K562 (cell line): Measurements from ENCODE around the gene PRUNE1. TPM values are rescaled to one million over a fixed set of nuclear protein-coding genes. Genes with fewer than 3 reads are reported as not detected.

ENCODE experiments used
- BCL6 ChIP-seq: fragments of 250-450 bp; sonication (Bioruptor Pico); IDR thresholded peaks from 2 replicates; pipeline ENCODE4 v1.4.0; 2020
- BRD9 ChIP-seq: fragments of 450-650 bp; IDR thresholded peaks from 2 replicates; pipeline ENCODE4 v1.6.1; 2018; ENCODE audit warnings: low read depth; ENCODE audit not compliant: partially characterized antibody
- HDAC1 ChIP-seq, 2 experiments: fragments of 450-650 bp; IDR thresholded peaks; 2 replicates each; pipeline ENCODE4 v1.6.1; 2016 to 2017; ENCODE audit warnings: inconsistent platforms in 1 of 2, mild to moderate bottlenecking in 1 of 2, moderate library complexity in 1 of 2
- MYBL2 ChIP-seq, 2 experiments: fragments of 450-650 bp in 1 of 2; sonication (generic) in 1 of 2; formaldehyde crosslinking in 1 of 2; IDR thresholded peaks; 2 replicates each; pipeline versions ENCODE4 v1.6.1 to v1.8.1; 2017 to 2022; ENCODE audit warnings: borderline replicate concordance in 1 of 2, inconsistent platforms in 1 of 2, low read depth in 1 of 2, mild to moderate bottlenecking in 1 of 2, missing genetic modification reagents in 1 of 2, moderate library complexity in 1 of 2
- ZC3H11A ChIP-seq: IDR thresholded peaks from 2 replicates; pipeline ENCODE4 v1.6.1; 2012; ENCODE audit warnings: low read depth, low read length, improper control_type of control experiment
- polyA plus RNA-seq, 8 experiments: library from polyadenylated mRNA; depleted of rRNA in 4 of 8; stranded (reverse) in 5 of 8; unstranded in 3 of 8; fragments of >200 nt; fragmentation: Nextera tagmentation in 2 of 8; fragmentation: Illumina TruSeq in 1 of 8; extraction: Ambion mirVana in 2 of 8; extraction: Trizol in 1 of 8; gene quantifications; 2 replicates each; pipeline versions ENCODE4 v1.2.1 to v1.2.3, GENCODE V29; 2011 to 2014; ENCODE audit warnings: inconsistent platforms in 1 of 8, missing spikeins in 1 of 8
- total RNA-seq, 7 experiments: library from RNA; depleted of rRNA in 6 of 7; stranded (reverse); fragments of >200 nt in 6 of 7; fragmentation: Illumina TruSeq in 2 of 7; extraction: Trizol in 2 of 7; gene quantifications; 2 replicates each; pipeline versions ENCODE4 v1.2.1 to v1.2.3, GENCODE V29; 2011 to 2021; ENCODE audit warnings: low replicate concordance in 1 of 7
- TF ChIP-seq, protein P1 (sequence below): sonication (generic); formaldehyde crosslinking; IDR thresholded peaks from 2 replicates; pipeline ENCODE4 v1.8.0; 2023; ENCODE audit warnings: mild to moderate bottlenecking, missing genetic modification reagents
- TF ChIP-seq, protein P2 (sequence below), 2 experiments: IDR thresholded peaks in 1 of 2; conservative IDR thresholded peaks in 1 of 2; 2 replicates each; pipeline ENCODE4 v1.6.1; 2016; ENCODE audit warnings: low read depth in 2 of 2, mild to moderate bottlenecking in 1 of 2, missing compliant biosample characterization in 1 of 2, missing genetic modification characterization in 1 of 2, moderate library complexity in 1 of 2
- TF ChIP-seq, protein P3 (sequence below): fragments of 450-650 bp; IDR thresholded peaks from 2 replicates; pipeline ENCODE4 v1.6.1; 2016; ENCODE audit warnings: mild to moderate bottlenecking
- TF ChIP-seq, protein P4 (sequence below): fragments of 450-650 bp; formaldehyde crosslinking; IDR thresholded peaks from 2 replicates; pipeline ENCODE4 v1.4.0; 2020; ENCODE audit warnings: mild to moderate bottlenecking, mixed read lengths
- TF ChIP-seq, protein P5 (sequence below), 2 experiments: fragments of 450-650 bp; IDR thresholded peaks; 2 replicates each; pipeline ENCODE4 v1.6.1; 2018; ENCODE audit warnings: mild to moderate bottlenecking in 2 of 2, low read depth in 1 of 2; ENCODE audit not compliant: partially characterized antibody in 2 of 2

Gene PRUNE1
- total and polyA plus RNA-seq, 9 of the 15 experiments (the other 6 are each of a cell fraction or from before 2014, with no cell fraction given), result 16.7 to 48.3 (median 26.2) TPM

DNA sequence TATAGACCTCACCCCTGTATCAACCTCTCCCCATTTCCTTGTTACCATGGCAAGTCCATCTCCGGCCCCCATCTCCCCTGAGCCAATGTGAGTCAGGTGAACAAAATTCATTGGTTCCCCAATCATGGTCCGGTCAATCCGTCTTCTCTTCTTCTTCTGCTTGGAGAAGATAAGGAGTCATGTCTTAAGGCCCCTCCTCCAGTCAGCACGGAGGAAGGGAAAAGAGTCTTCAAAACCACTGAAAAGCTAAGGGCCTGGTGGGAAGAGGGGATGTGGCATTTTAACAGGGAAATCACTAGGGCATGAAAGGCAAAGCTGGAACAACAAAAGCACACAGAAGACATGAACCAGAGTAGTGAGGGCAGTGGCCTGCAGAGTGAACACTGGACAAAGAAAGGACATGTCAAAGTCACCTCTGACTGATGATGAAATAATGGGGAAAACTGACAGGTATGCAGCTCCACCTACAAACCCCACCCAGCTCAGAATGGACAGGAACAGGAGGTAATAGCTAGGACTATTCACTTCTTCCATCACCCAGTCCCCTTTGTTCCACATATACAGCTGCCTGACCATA, 46.8 kb downstream of the PRUNE1 start (continued):
- TF ChIP-seq, protein P1, sequence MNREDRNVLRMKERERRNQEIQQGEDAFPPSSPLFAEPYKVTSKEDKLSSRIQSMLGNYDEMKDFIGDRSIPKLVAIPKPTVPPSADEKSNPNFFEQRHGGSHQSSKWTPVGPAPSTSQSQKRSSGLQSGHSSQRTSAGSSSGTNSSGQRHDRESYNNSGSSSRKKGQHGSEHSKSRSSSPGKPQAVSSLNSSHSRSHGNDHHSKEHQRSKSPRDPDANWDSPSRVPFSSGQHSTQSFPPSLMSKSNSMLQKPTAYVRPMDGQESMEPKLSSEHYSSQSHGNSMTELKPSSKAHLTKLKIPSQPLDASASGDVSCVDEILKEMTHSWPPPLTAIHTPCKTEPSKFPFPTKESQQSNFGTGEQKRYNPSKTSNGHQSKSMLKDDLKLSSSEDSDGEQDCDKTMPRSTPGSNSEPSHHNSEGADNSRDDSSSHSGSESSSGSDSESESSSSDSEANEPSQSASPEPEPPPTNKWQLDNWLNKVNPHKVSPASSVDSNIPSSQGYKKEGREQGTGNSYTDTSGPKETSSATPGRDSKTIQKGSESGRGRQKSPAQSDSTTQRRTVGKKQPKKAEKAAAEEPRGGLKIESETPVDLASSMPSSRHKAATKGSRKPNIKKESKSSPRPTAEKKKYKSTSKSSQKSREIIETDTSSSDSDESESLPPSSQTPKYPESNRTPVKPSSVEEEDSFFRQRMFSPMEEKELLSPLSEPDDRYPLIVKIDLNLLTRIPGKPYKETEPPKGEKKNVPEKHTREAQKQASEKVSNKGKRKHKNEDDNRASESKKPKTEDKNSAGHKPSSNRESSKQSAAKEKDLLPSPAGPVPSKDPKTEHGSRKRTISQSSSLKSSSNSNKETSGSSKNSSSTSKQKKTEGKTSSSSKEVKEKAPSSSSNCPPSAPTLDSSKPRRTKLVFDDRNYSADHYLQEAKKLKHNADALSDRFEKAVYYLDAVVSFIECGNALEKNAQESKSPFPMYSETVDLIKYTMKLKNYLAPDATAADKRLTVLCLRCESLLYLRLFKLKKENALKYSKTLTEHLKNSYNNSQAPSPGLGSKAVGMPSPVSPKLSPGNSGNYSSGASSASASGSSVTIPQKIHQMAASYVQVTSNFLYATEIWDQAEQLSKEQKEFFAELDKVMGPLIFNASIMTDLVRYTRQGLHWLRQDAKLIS (CRISPR knock-in tag), result no peak
- TF ChIP-seq, protein P2, sequence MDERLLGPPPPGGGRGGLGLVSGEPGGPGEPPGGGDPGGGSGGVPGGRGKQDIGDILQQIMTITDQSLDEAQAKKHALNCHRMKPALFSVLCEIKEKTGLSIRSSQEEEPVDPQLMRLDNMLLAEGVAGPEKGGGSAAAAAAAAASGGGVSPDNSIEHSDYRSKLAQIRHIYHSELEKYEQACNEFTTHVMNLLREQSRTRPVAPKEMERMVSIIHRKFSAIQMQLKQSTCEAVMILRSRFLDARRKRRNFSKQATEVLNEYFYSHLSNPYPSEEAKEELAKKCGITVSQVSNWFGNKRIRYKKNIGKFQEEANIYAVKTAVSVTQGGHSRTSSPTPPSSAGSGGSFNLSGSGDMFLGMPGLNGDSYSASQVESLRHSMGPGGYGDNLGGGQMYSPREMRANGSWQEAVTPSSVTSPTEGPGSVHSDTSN (CRISPR knock-in tag; IDR thresholded peaks at IDR 0.05; ENCODE audit: low read depth), result no peak
- TF ChIP-seq, protein P2 (tag; conservative IDR thresholded peaks at IDR 0.05; ENCODE audit: low read depth), result peak; percentile 64
- TF ChIP-seq HDAC1 (IDR thresholded peaks at IDR 0.05) (peak in 1 of 2 experiments; percentile 88; a peak in 2 of 4 replicates), BCL6 (no peak), BRD9 (peak; percentile 34), MYBL2 (IDR thresholded peaks at IDR 0.05; ENCODE audit: low read depth) (no peak; the same call in 1 of the 2 replicates), MYBL2 (CRISPR knock-in tag; IDR thresholded peaks at IDR 0.05; ENCODE audit: borderline replicate concordance) (no peak), ZC3H11A (no peak)
- TF ChIP-seq, protein P3, sequence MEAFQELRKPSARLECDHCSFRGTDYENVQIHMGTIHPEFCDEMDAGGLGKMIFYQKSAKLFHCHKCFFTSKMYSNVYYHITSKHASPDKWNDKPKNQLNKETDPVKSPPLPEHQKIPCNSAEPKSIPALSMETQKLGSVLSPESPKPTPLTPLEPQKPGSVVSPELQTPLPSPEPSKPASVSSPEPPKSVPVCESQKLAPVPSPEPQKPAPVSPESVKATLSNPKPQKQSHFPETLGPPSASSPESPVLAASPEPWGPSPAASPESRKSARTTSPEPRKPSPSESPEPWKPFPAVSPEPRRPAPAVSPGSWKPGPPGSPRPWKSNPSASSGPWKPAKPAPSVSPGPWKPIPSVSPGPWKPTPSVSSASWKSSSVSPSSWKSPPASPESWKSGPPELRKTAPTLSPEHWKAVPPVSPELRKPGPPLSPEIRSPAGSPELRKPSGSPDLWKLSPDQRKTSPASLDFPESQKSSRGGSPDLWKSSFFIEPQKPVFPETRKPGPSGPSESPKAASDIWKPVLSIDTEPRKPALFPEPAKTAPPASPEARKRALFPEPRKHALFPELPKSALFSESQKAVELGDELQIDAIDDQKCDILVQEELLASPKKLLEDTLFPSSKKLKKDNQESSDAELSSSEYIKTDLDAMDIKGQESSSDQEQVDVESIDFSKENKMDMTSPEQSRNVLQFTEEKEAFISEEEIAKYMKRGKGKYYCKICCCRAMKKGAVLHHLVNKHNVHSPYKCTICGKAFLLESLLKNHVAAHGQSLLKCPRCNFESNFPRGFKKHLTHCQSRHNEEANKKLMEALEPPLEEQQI, result no peak
- TF ChIP-seq, protein P4, sequence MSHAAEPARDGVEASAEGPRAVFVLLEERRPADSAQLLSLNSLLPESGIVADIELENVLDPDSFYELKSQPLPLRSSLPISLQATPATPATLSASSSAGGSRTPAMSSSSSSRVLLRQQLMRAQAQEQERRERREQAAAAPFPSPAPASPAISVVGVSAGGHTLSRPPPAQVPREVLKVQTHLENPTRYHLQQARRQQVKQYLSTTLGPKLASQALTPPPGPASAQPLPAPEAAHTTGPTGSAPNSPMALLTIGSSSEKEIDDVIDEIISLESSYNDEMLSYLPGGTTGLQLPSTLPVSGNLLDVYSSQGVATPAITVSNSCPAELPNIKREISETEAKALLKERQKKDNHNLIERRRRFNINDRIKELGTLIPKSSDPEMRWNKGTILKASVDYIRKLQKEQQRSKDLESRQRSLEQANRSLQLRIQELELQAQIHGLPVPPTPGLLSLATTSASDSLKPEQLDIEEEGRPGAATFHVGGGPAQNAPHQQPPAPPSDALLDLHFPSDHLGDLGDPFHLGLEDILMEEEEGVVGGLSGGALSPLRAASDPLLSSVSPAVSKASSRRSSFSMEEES (CRISPR knock-in tag), result no peak
- TF ChIP-seq, protein P5, sequence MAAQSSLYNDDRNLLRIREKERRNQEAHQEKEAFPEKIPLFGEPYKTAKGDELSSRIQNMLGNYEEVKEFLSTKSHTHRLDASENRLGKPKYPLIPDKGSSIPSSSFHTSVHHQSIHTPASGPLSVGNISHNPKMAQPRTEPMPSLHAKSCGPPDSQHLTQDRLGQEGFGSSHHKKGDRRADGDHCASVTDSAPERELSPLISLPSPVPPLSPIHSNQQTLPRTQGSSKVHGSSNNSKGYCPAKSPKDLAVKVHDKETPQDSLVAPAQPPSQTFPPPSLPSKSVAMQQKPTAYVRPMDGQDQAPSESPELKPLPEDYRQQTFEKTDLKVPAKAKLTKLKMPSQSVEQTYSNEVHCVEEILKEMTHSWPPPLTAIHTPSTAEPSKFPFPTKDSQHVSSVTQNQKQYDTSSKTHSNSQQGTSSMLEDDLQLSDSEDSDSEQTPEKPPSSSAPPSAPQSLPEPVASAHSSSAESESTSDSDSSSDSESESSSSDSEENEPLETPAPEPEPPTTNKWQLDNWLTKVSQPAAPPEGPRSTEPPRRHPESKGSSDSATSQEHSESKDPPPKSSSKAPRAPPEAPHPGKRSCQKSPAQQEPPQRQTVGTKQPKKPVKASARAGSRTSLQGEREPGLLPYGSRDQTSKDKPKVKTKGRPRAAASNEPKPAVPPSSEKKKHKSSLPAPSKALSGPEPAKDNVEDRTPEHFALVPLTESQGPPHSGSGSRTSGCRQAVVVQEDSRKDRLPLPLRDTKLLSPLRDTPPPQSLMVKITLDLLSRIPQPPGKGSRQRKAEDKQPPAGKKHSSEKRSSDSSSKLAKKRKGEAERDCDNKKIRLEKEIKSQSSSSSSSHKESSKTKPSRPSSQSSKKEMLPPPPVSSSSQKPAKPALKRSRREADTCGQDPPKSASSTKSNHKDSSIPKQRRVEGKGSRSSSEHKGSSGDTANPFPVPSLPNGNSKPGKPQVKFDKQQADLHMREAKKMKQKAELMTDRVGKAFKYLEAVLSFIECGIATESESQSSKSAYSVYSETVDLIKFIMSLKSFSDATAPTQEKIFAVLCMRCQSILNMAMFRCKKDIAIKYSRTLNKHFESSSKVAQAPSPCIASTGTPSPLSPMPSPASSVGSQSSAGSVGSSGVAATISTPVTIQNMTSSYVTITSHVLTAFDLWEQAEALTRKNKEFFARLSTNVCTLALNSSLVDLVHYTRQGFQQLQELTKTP (IDR thresholded peaks at IDR 0.05; ENCODE audit: low read depth in 1 of 2, partially characterized antibody in 2 of 2), result peak in 1 of 2 experiments; percentile 54
